8988T (cell line): Measurements from ENCODE around the gene KLK2.

ENCODE experiments used
- DNase-seq: peaks from one replicate; pipeline ENCODE4 v3.0.0; 2011

Gene KLK2

DNA sequence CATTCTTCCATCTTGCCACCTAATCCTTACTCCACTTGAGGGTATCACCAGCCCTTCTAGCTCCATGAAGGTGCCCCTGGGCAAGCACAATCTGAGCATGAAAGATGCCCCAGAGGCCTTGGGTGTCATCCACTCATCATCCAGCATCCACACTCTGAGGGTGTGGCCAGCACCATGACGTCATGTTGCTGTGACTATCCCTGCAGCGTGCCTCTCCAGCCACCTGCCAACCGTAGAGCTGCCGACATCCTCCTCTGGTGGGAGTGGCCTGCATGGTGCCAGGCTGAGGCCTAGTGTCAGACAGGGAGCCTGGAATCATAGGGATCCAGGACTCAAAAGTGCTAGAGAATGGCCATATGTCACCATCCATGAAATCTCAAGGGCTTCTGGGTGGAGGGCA is 21.6 kb upstream of the KLK2 start:
- DNase-seq: no peak

GRCh38 chr19:50854636-50855410 is 18.4 kb upstream of the KLK2 start, which contains the start of gene KLK3:
Gene KLK3 (plus strand): TSS chr19:50854915. CDS start chr19:50854956, 41 bp downstream.
- DNase-seq: no peak

DNA sequence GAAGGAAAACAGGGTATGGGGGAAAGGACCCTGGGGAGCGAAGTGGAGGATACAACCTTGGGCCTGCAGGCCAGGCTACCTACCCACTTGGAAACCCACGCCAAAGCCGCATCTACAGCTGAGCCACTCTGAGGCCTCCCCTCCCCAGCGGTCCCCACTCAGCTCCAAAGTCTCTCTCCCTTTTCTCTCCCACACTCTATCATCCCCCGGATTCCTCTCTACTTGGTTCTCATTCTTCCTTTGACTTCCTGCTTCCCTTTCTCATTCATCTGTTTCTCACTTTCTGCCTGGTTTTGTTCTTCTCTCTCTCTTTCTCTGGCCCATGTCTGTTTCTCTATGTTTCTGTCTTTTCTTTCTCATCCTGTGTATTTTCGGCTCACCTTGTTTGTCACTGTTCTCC is 15.9 kb upstream of the KLK2 start:
- DNase-seq: no peak

GRCh38 chr19:50858886-50859285 is 14.4 kb upstream of the KLK2 start:
- no peak for DNase-seq

GRCh38 chr19:50859849-50860248 is 13.4 kb upstream of the KLK2 start:
- DNase-seq: no peak

DNA sequence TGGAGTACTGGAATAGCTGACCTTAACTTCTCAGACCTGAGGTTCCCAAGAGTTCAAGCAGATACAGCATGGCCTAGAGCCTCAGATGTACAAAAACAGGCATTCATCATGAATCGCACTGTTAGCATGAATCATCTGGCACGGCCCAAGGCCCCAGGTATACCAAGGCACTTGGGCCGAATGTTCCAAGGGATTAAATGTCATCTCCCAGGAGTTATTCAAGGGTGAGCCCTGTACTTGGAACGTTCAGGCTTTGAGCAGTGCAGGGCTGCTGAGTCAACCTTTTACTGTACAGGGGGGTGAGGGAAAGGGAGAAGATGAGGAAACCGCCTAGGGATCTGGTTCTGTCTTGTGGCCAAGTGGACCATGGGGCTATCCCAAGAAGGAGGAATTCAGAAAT is 12.2 kb upstream of the KLK2 start:
- DNase-seq: no peak

DNA sequence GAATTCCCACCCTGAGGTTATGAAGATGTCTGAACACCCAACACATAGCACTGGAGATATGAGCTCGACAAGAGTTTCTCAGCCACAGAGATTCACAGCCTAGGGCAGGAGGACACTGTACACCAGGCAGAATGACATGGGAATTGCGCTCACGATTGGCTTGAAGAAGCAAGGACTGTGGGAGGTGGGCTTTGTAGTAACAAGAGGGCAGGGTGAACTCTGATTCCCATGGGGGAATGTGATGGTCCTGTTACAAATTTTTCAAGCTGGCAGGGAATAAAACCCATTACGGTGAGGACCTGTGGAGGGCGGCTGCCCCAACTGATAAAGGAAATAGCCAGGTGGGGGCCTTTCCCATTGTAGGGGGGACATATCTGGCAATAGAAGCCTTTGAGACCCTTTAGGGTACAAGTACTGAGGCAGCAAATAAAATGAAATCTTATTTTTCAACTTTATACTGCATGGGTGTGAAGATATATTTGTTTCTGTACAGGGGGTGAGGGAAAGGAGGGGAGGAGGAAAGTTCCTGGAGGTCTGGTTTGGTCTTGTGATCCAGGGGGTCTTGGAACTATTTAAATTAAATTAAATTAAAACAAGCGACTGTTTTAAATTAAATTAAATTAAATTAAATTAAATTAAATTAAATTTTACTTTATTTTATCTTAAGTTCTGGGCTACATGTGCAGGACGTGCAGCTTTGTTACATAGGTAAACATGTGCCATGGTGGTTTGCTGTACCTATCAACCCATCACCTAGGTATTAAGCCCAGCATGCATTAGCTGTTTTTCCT is 11.5 kb upstream of the KLK2 start:
- DNase-seq: no peak

DNA sequence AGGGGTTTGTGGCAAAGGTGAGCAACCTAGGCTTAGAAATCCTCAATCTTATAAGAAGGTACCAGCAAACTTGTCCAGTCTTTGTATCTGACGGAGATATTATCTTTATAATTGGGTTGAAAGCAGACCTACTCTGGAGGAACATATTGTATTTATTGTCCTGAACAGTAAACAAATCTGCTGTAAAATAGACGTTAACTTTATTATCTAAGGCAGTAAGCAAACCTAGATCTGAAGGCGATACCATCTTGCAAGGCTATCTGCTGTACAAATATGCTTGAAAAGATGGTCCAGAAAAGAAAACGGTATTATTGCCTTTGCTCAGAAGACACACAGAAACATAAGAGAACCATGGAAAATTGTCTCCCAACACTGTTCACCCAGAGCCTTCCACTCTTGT is 3.8 kb upstream of the KLK2 start:
- DNase-seq: no peak

DNA sequence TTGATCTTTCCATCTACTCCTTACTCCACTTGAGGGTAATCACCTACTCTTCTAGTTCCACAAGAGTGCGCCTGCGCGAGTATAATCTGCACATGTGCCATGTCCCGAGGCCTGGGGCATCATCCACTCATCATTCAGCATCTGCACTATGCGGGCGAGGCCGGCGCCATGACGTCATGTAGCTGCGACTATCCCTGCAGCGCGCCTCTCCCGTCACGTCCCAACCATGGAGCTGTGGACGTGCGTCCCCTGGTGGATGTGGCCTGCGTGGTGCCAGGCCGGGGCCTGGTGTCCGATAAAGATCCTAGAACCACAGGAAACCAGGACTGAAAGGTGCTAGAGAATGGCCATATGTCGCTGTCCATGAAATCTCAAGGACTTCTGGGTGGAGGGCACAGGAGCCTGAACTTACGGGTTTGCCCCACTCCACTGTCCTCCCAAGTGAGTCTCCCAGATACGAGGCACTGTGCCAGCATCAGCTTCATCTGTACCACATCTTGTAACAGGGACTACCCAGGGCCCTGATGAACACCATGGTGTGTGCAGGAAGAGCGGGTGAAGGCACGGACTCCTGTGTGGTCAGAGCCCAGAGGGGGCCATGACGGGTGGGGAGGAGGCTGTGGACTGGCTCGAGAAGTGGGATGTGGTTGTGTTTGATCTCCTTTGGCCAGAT is 2.7 kb upstream of the KLK2 start:
- DNase-seq: no peak

DNA sequence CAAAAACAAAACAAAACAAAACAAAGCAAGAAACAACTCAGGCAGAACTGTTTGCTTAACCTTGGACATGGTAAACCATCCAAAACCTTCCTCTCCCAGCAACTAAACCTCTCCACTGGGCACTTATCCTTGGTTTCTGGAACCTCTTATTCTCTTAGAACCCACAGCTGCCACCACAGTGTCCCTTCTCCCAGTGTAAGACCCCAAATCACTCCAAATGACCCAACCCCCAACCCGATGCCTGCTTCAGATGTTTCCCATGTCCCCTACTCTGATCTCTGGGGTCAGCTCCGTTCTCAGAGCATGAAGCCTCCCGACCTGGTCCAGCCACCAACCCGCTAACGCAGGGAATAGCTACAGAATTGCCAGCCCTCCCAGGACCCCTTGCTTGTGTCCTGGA is 972 bp downstream of the KLK2 start:
- DNase-seq: no peak

- no peak for DNase-seq
These were observed 2.7 kb downstream of the KLK2 start for GRCh38 chr19:50875795-50876422.

GRCh38 chr19:50876456-50876855 is 3.2 kb downstream of the KLK2 start:
- DNase-seq: no peak

- no peak for DNase-seq
These were observed 4.1 kb downstream of the KLK2 start for GRCh38 chr19:50877338-50877737.

DNA sequence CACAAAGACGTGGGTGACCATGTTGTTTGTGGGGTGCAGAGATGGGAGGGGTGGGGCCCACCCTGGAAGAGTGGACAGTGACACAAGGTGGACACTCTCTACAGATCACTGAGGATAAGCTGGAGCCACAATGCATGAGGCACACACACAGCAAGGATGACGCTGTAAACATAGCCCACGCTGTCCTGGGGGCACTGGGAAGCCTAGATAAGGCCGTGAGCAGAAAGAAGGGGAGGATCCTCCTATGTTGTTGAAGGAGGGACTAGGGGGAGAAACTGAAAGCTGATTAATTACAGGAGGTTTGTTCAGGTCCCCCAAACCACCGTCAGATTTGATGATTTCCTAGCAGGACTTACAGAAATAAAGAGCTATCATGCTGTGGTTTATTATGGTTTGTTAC is 5.6 kb downstream of the KLK2 start:
- no peak for DNase-seq

GRCh38 chr19:50880241-50880640 is 7.0 kb downstream of the KLK2 start:
- no peak for DNase-seq

DNA sequence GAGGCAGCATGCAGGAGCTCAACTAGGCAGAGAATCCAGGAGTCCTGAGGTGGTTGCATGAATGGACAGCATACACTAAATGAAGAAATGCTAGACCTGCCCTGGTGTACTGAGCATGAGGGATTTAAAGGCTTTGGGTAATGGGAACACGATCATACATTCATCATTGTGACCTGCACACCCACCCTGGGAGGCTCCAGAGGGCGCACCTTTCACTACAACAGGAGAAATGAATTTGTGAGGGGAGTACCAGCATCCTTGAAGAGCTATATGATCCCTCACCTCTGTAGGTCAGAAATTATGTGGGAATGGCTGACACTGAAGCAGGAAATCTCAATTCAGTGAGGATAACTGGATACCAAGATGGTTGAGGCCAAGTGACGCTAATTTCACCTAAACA is 8.9 kb downstream of the KLK2 start:
- DNase-seq: no peak

- DNase-seq: no peak
These were observed 16.4 kb downstream of the KLK2 start for GRCh38 chr19:50889638-50890037.

- DNase-seq: no peak
These were observed 17.4 kb downstream of the KLK2 start for GRCh38 chr19:50890422-50891252.

GRCh38 chr19:50891253-50891625 is 18.0 kb downstream of the KLK2 start:
- no peak for DNase-seq

- no peak for DNase-seq
These were observed 20.0 kb downstream of the KLK2 start for GRCh38 chr19:50893047-50893736.

GRCh38 chr19:50894478-50895356 is 21.5 kb downstream of the KLK2 start:
- DNase-seq: no peak
